Activated naive CD8-positive, alpha-beta T cell treated with anti-CD3 and anti-CD28 coated beads, Interleukin-2, amount 50 U/mL, for 24 hours (primary cell): Measurements from ENCODE around the gene PCP2.

Experiments used
- ATAC-seq: fragments of 150-1000 bp; cut with Tn5 transposase; one replicate; pipeline ENCODE4 v1.10.0; 2021
- DNase-seq: peaks from one replicate; pipeline ENCODE4 v3.0.0; 2021
- H3K27ac Mint-ChIP-seq: one replicate; pipeline ENCODE4 v1.8.0; 2021; ENCODE audit warnings: mild to moderate bottlenecking, mixed read lengths
- H3K27me3 Mint-ChIP-seq: one replicate; pipeline ENCODE4 v1.8.0; 2021; ENCODE audit warnings: mixed read lengths
- H3K36me3 Mint-ChIP-seq: one replicate; pipeline ENCODE4 v1.8.0; 2021; ENCODE audit warnings: low read depth, mixed read lengths
- H3K4me1 Mint-ChIP-seq: one replicate; pipeline ENCODE4 v1.8.0; 2021; ENCODE audit warnings: mixed read lengths
- H3K4me3 Mint-ChIP-seq: one replicate; pipeline ENCODE4 v1.8.0; 2021; ENCODE audit warnings: mild to moderate bottlenecking, moderate library complexity, mixed read lengths
- H3K9me3 Mint-ChIP-seq: one replicate; pipeline ENCODE4 v1.8.0; 2021; ENCODE audit warnings: mixed read lengths

Gene PCP2

GRCh38 chr19:7636691-7637373 lies 3.3 kb upstream of the PCP2 start, which contains the start of gene STXBP2:
STXBP2 (plus strand) TSS chr19:7637110; CDS start chr19:7637150, 40 bp downstream.
- Mint-ChIP-seq H3K36me3 (peaks cover 9% of the 10 kb centered on the region), H3K4me3 (peak within 1 kb of the TSS; percentile 81), H3K9me3 (no peaks in the 10 kb centered on the region), H3K27ac (peak within 1 kb of the TSS; percentile 86), H3K27me3 (no peaks in the 10 kb centered on the region), H3K4me1 (peaks cover 28% of the 10 kb centered on the region)
- DNase-seq (peak; percentile 93), ATAC-seq (peak; percentile 79)

- no peaks in the 10 kb centered on the region for H3K27me3 Mint-ChIP-seq
- DNase-seq: no peak
- H3K36me3 Mint-ChIP-seq: peaks cover 9% of the 10 kb centered on the region
- peak overlapping the region; percentile 86 for H3K27ac Mint-ChIP-seq
- peak overlapping the region; percentile 81 for H3K4me3 Mint-ChIP-seq
- H3K9me3 Mint-ChIP-seq: no peaks in the 10 kb centered on the region
- no peak for ATAC-seq
- H3K4me1 Mint-ChIP-seq: peaks cover 28% of the 10 kb centered on the region
Measured at GRCh38 chr19:7636317-7636690, 2.8 kb upstream of the PCP2 start.

GRCh38 chr19:7635670-7636069 lies 2.2 kb upstream of the PCP2 start:
- peak overlapping the region; percentile 81 for H3K4me3 Mint-ChIP-seq
- DNase-seq (no peak), ATAC-seq (no peak)
- H3K9me3 Mint-ChIP-seq: no peaks in the 10 kb centered on the region
- no peaks in the 10 kb centered on the region for H3K27me3 Mint-ChIP-seq
- no peak overlapping the region for H3K27ac Mint-ChIP-seq
- H3K4me1 Mint-ChIP-seq: peaks cover 32% of the 10 kb centered on the region
- peaks cover 9% of the 10 kb centered on the region for H3K36me3 Mint-ChIP-seq

GRCh38 chr19:7632340-7633203 lies 947 bp downstream of the PCP2 start:
- no peaks in the 10 kb centered on the region for H3K27me3 Mint-ChIP-seq
- no peak overlapping the region for H3K27ac Mint-ChIP-seq
- H3K4me3 Mint-ChIP-seq: no peak overlapping the region
- H3K36me3 Mint-ChIP-seq: peaks cover 7% of the 10 kb centered on the region
- H3K4me1 Mint-ChIP-seq: peaks cover 43% of the 10 kb centered on the region
- no peaks in the 10 kb centered on the region for H3K9me3 Mint-ChIP-seq
- ATAC-seq: no peak
- no peak for DNase-seq

- ATAC-seq: no peak
- Mint-ChIP-seq H3K4me1 (peaks cover 43% of the 10 kb centered on the region), H3K9me3 (no peaks in the 10 kb centered on the region), H3K27ac (no peak overlapping the region), H3K27me3 (no peaks in the 10 kb centered on the region), H3K36me3 (peaks cover 10% of the 10 kb centered on the region), H3K4me3 (no peak overlapping the region)
- DNase-seq: no peak
Measured at GRCh38 chr19:7631577-7631976, 1.9 kb downstream of the PCP2 start.

GRCh38 chr19:7629347-7630054 lies 4.0 kb downstream of the PCP2 start, which contains the start of the genes PET100 and XAB2:
PET100 (plus strand) TSS chr19:7629793; CDS start chr19:7629834, 41 bp downstream.
XAB2 (minus strand) TSS chr19:7629545; CDS start chr19:7629527, 18 bp downstream.
- peaks cover 36% of the 10 kb centered on the region for H3K4me1 Mint-ChIP-seq
- peak within 1 kb of the TSS; percentile 100 for H3K4me3 Mint-ChIP-seq
- no peaks in the 10 kb centered on the region for H3K27me3 Mint-ChIP-seq
- ATAC-seq (peak; percentile 97), DNase-seq (peak; percentile 91)
- H3K9me3 Mint-ChIP-seq: no peaks in the 10 kb centered on the region
- H3K36me3 Mint-ChIP-seq: peaks cover 13% of the 10 kb centered on the region
- peak within 1 kb of the TSS; percentile 100 for H3K27ac Mint-ChIP-seq

GRCh38 chr19:7628589-7629311 lies 4.8 kb downstream of the PCP2 start:
- DNase-seq (no peak), ATAC-seq (no peak)
- H3K27me3 Mint-ChIP-seq: no peaks in the 10 kb centered on the region
- H3K36me3 Mint-ChIP-seq: peaks cover 13% of the 10 kb centered on the region
- H3K4me1 Mint-ChIP-seq: peaks cover 36% of the 10 kb centered on the region
- peak overlapping the region; percentile 100 for H3K27ac Mint-ChIP-seq
- H3K9me3 Mint-ChIP-seq: no peaks in the 10 kb centered on the region
- H3K4me3 Mint-ChIP-seq: peak overlapping the region; percentile 100

- Mint-ChIP-seq H3K27me3 (no peaks in the 10 kb centered on the region), H3K9me3 (no peaks in the 10 kb centered on the region), H3K27ac (no peak overlapping the region), H3K4me1 (peaks cover 36% of the 10 kb centered on the region), H3K36me3 (peaks cover 14% of the 10 kb centered on the region), H3K4me3 (peak overlapping the region; percentile 26)
- ATAC-seq: no peak
- no peak for DNase-seq
Measured at GRCh38 chr19:7627166-7627565, 6.4 kb downstream of the PCP2 start.

GRCh38 chr19:7625763-7626372 lies 7.7 kb downstream of the PCP2 start:
- Mint-ChIP-seq H3K9me3 (no peaks in the 10 kb centered on the region), H3K4me3 (no peak overlapping the region), H3K27ac (no peak overlapping the region), H3K4me1 (peaks cover 34% of the 10 kb centered on the region), H3K27me3 (no peaks in the 10 kb centered on the region), H3K36me3 (peaks cover 20% of the 10 kb centered on the region)
- DNase-seq: no peak
- ATAC-seq: no peak

GRCh38 chr19:7624810-7625209 lies 8.7 kb downstream of the PCP2 start:
- DNase-seq: no peak
- H3K27me3 Mint-ChIP-seq: no peaks in the 10 kb centered on the region
- H3K27ac Mint-ChIP-seq: no peak overlapping the region
- no peak overlapping the region for H3K4me3 Mint-ChIP-seq
- no peaks in the 10 kb centered on the region for H3K9me3 Mint-ChIP-seq
- no peak for ATAC-seq
- peaks cover 21% of the 10 kb centered on the region for H3K36me3 Mint-ChIP-seq
- H3K4me1 Mint-ChIP-seq: peaks cover 24% of the 10 kb centered on the region

GRCh38 chr19:7623725-7624603 lies 9.6 kb downstream of the PCP2 start:
- Mint-ChIP-seq H3K27me3 (no peaks in the 10 kb centered on the region), H3K27ac (no peak overlapping the region), H3K9me3 (no peaks in the 10 kb centered on the region), H3K4me1 (peaks cover 16% of the 10 kb centered on the region), H3K36me3 (peaks cover 19% of the 10 kb centered on the region), H3K4me3 (no peak overlapping the region)
- DNase-seq (no peak), ATAC-seq (no peak)

GRCh38 chr19:7622933-7623685 lies 10.4 kb downstream of the PCP2 start:
- H3K4me1 Mint-ChIP-seq: peaks cover 7% of the 10 kb centered on the region
- H3K9me3 Mint-ChIP-seq: no peaks in the 10 kb centered on the region
- DNase-seq (peak; percentile 24), ATAC-seq (no peak)
- no peaks in the 10 kb centered on the region for H3K27me3 Mint-ChIP-seq
- no peak overlapping the region for H3K27ac Mint-ChIP-seq
- H3K36me3 Mint-ChIP-seq: peaks cover 25% of the 10 kb centered on the region
- no peak overlapping the region for H3K4me3 Mint-ChIP-seq
